Endothelial cell of umbilical vein (primary cell): Measurements from ENCODE around the gene VSIG10.

Experiments
- GATA2 ChIP-seq: IDR thresholded peaks from 2 replicates; pipeline ENCODE4 v1.7.0; 2011; ENCODE audit warnings: low read depth, mild to moderate bottlenecking, moderate library complexity, mixed read lengths, low read length; ENCODE audit not compliant: insufficient read length, insufficient read depth
- TF ChIP-seq, protein P1 (sequence below), 2 donors: IDR thresholded peaks; 1 replicate in 1 of 2; 2 replicates in 1 of 2; pipeline ENCODE4 v1.5.1; 2011; ENCODE audit warnings: low read length in 2 of 2, mild to moderate bottlenecking in 2 of 2, moderate library complexity in 2 of 2, control low read depth in 1 of 2, inconsistent platforms in 1 of 2, low read depth in 1 of 2; ENCODE audit not compliant: insufficient read depth in 1 of 2; ENCODE audit errors: extremely low read depth in 1 of 2

DNA sequence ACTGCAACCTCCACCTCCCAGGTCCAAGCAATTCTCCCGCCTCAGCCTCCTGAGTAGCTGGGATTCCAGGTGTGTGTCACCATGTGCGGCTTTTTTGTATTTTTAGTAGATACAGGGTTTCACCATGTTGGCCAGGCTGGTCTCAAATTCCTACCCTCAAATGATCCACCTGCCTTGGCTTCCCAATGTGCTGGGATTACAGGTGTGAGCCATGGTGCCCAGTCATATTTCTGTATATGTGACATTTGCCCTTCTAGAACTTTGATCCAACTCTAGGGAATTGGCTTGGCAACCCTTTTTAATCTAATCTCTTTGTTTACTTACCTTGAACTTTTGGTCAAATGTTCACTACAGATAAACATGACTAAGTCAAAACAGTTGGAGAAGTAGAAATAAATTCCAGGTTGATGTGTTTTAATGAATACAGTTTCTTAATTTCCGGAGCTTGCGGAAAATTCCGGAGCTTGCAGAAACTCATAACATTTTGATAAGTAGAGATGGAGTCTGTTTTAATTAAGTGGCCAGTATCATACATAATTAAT is 20.6 kb upstream of the VSIG10 start:
- TF ChIP-seq GATA2: no peak
- TF ChIP-seq, protein P1, sequence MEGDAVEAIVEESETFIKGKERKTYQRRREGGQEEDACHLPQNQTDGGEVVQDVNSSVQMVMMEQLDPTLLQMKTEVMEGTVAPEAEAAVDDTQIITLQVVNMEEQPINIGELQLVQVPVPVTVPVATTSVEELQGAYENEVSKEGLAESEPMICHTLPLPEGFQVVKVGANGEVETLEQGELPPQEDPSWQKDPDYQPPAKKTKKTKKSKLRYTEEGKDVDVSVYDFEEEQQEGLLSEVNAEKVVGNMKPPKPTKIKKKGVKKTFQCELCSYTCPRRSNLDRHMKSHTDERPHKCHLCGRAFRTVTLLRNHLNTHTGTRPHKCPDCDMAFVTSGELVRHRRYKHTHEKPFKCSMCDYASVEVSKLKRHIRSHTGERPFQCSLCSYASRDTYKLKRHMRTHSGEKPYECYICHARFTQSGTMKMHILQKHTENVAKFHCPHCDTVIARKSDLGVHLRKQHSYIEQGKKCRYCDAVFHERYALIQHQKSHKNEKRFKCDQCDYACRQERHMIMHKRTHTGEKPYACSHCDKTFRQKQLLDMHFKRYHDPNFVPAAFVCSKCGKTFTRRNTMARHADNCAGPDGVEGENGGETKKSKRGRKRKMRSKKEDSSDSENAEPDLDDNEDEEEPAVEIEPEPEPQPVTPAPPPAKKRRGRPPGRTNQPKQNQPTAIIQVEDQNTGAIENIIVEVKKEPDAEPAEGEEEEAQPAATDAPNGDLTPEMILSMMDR (IDR thresholded peaks at IDR 0.05; ENCODE audit: extremely low read depth in 1 of 2, insufficient read depth in 1 of 2, low read depth in 1 of 2, low read length in 2 of 2): no peak
